ENCODE results near the gene GPBP1. TPM values are rescaled to one million over a fixed set of nuclear protein-coding genes. Genes with fewer than 3 reads are reported as not detected.

Gene GPBP1
- total RNA-seq, 1 experiment from 2014 or later = 105 TPM

DNA sequence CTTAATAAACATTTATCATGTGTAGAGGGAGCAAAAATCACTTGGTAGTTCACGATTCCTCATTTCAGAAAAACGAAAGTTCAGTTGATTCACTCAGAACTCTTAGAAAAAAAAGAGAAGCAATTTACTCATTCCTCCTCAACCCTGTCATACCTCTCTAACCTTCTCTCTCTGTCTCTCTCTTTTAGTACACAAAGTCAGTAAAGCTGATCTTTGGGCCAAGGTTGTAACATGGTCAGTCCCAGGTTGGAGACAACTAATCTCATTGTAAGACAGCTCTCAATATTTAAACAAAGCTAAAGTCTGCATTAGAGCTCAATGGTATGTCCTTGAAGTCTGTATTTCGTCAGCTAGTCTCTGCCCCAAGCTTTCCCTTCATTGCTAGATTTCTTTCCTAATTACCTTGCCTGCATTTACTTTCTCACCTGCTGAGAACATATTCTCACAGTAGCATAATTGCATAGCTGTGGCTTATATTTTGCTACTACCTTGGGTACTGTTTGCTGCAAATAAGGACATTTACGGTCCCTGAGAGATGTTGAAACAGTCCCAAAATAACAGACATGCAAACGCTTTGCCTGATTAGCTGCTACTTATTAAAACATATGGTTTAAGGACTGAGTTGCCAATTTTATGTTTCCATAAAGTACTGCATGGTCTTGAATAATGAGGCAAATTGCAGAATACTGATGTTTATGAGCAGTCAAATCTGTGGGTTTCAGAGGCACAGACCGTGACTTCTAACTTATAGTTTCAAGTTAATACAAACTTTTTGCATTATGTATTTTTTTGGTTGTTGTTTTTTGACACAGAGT is 138.3 kb downstream of the GPBP1 start:
- Mint-ChIP-seq H3K9me3 (ENCODE audit: low read depth, unreplicated experiment) (peaks cover 9% of the 10 kb centered on the region), H3K27ac (ENCODE audit: unreplicated experiment) (no peak overlapping the region), H3K4me1 (ENCODE audit: low read depth, unreplicated experiment) (peaks cover 9% of the 10 kb centered on the region), H3K4me3 (ENCODE audit: low read depth, unreplicated experiment) (no peak overlapping the region), H3K27me3 (ENCODE audit: unreplicated experiment) (no peaks in the 10 kb centered on the region), H3K36me3 (ENCODE audit: insufficient read depth, unreplicated experiment) (no peaks in the 10 kb centered on the region)
- intact Hi-C loops (cut with micrococcal nuclease; ENCODE audit: unreplicated experiment) = no loop called here
- no TSS peak for BruUV-seq (replicated peaks)
- TF ChIP-seq, protein P1, sequence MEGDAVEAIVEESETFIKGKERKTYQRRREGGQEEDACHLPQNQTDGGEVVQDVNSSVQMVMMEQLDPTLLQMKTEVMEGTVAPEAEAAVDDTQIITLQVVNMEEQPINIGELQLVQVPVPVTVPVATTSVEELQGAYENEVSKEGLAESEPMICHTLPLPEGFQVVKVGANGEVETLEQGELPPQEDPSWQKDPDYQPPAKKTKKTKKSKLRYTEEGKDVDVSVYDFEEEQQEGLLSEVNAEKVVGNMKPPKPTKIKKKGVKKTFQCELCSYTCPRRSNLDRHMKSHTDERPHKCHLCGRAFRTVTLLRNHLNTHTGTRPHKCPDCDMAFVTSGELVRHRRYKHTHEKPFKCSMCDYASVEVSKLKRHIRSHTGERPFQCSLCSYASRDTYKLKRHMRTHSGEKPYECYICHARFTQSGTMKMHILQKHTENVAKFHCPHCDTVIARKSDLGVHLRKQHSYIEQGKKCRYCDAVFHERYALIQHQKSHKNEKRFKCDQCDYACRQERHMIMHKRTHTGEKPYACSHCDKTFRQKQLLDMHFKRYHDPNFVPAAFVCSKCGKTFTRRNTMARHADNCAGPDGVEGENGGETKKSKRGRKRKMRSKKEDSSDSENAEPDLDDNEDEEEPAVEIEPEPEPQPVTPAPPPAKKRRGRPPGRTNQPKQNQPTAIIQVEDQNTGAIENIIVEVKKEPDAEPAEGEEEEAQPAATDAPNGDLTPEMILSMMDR (IDR thresholded peaks at IDR 0.05; ENCODE audit: unreplicated experiment) = no peak
- DNase-seq = no peak
- CTCF ChIA-PET = no interaction called here

DNA sequence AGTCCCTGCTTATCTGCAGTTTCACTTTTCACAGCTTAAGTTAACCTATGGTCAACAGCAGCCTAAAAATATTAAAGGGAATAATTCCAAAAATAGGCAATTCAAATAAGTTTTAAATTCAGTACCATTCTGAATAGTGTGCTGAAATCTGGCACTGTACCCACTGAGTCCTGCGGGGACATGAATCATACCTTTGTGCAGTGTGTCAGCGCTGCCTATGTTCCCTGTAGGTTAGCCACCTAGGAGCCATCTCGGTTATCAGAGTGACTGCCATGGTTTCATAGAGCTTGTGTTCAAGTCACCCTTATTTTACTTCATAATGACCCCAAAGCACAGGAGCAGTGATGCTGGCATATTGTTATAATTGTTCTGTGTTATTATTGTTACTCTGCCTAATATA is 139.9 kb downstream of the GPBP1 start:
- TF ChIP-seq, protein P1 (IDR thresholded peaks at IDR 0.05; ENCODE audit: unreplicated experiment) = no peak
- BruUV-seq (replicated peaks) = no TSS peak
- intact Hi-C loops (cut with micrococcal nuclease; ENCODE audit: unreplicated experiment) = no loop called here
- H3K4me3 Mint-ChIP-seq (ENCODE audit: low read depth, unreplicated experiment) = no peak overlapping the region
- H3K36me3 Mint-ChIP-seq (ENCODE audit: insufficient read depth, unreplicated experiment) = no peaks in the 10 kb centered on the region
- H3K27me3 Mint-ChIP-seq (ENCODE audit: unreplicated experiment) = no peaks in the 10 kb centered on the region
- peaks cover 9% of the 10 kb centered on the region for H3K4me1 Mint-ChIP-seq (ENCODE audit: low read depth, unreplicated experiment)
- no peak overlapping the region for H3K27ac Mint-ChIP-seq (ENCODE audit: unreplicated experiment)
- H3K9me3 Mint-ChIP-seq (ENCODE audit: low read depth, unreplicated experiment) = peaks cover 4% of the 10 kb centered on the region
- DNase-seq = no peak
- CTCF ChIA-PET = no interaction called here

Other genes starting within 250 kb of the GPBP1 start
- 24.1 and 26.3 TPM in 2 replicates for gene MIER3, start 221.9 kb upstream of the GPBP1 start, total RNA-seq (2022)

All from Calu3 (cell line).